Stimulated activated CD8-positive, alpha-beta memory T cell treated with anti-CD3 and anti-CD28 coated beads, Interleukin-4, amount 100 ng/mL, for 4 hours (primary cell): ENCODE data around the gene XAB2.
"Not testable (repeated sequence)": the region's sequence is repeated elsewhere in the genome, so short reads cannot be mapped to it uniquely, and the experiment has no call there.

ENCODE experiments used
- DNase-seq, 2 donors: peaks; one replicate each; pipeline ENCODE4 v3.0.0-alpha.2; 2020; ENCODE audit warnings: low read depth in 2 of 2, low spot score in 1 of 2

The XAB2 gene

GRCh38 chr19:7650148-7650547 lies 20.8 kb upstream of the XAB2 start:
- DNase-seq = no peak

- DNase-seq = no peak
These were observed 19.1 kb upstream of the XAB2 start for GRCh38 chr19:7648265-7649014.

GRCh38 chr19:7647156-7647555 lies 17.8 kb upstream of the XAB2 start:
- DNase-seq = no peak

GRCh38 chr19:7646426-7646700 lies 17.0 kb upstream of the XAB2 start:
- no peak for DNase-seq

- no peak for DNase-seq
These were observed 16.5 kb upstream of the XAB2 start for GRCh38 chr19:7645656-7646425.

GRCh38 chr19:7645163-7645562 lies 15.8 kb upstream of the XAB2 start:
- no peak for DNase-seq

GRCh38 chr19:7644550-7644877 lies 15.2 kb upstream of the XAB2 start:
- DNase-seq = no peak

GRCh38 chr19:7643629-7644549 lies 14.5 kb upstream of the XAB2 start:
- DNase-seq = not testable (repeated sequence)

GRCh38 chr19:7643031-7643415 lies 13.7 kb upstream of the XAB2 start:
- DNase-seq = no peak

GRCh38 chr19:7642295-7643030 lies 13.1 kb upstream of the XAB2 start:
- no peak for DNase-seq

- no peak for DNase-seq
These were observed 12.2 kb upstream of the XAB2 start for GRCh38 chr19:7641290-7642276.

GRCh38 chr19:7640803-7641202 lies 11.5 kb upstream of the XAB2 start:
- no peak for DNase-seq

GRCh38 chr19:7639863-7640348 lies 10.6 kb upstream of the XAB2 start:
- DNase-seq = no peak

GRCh38 chr19:7638802-7639465 lies 9.6 kb upstream of the XAB2 start:
- DNase-seq = no peak

- no peak for DNase-seq
These were observed 8.3 kb upstream of the XAB2 start for GRCh38 chr19:7637374-7638256.

GRCh38 chr19:7636691-7637373 lies 7.5 kb upstream of the XAB2 start, which contains the start of gene STXBP2:
Gene STXBP2 (plus strand): TSS chr19:7637110. CDS start chr19:7637150, 40 bp downstream.
- peak; percentile 82 to 91 for DNase-seq

GRCh38 chr19:7636317-7636690 lies 7.0 kb upstream of the XAB2 start:
- DNase-seq = no peak

- DNase-seq = no peak
These were observed 6.3 kb upstream of the XAB2 start for GRCh38 chr19:7635670-7636069.
